GM13977 (cell line): Measurements from ENCODE around the gene PLEKHG4B.
"Not testable (repeated sequence)": the region's sequence is repeated elsewhere in the genome, so short reads cannot be mapped to it uniquely, and the experiment has no call there.

Experiments used
- DNase-seq: peaks from one replicate; pipeline ENCODE4 v3.0.0; 2012; ENCODE audit warnings: low spot score
- in situ Hi-C: fragments of 300-500 bp; cut with MboI; formaldehyde crosslinking; loops from one replicate; pipeline ENCODE4 v1.12.0; 2022; ENCODE audit warnings: low sequenced_read_pairs, low pct_unique_long_range_greater_than_20kb, mixed read lengths, inconsistent platforms; ENCODE audit not compliant: unreplicated experiment
- TF ChIP-seq, protein P1 (sequence below): IDR thresholded peaks from 2 replicates; pipeline ENCODE4 v1.5.1; 2012; ENCODE audit warnings: mild to moderate bottlenecking, control low read depth; ENCODE audit not compliant: insufficient read depth; ENCODE audit errors: extremely low read depth, missing control alignments

Gene PLEKHG4B

DNA sequence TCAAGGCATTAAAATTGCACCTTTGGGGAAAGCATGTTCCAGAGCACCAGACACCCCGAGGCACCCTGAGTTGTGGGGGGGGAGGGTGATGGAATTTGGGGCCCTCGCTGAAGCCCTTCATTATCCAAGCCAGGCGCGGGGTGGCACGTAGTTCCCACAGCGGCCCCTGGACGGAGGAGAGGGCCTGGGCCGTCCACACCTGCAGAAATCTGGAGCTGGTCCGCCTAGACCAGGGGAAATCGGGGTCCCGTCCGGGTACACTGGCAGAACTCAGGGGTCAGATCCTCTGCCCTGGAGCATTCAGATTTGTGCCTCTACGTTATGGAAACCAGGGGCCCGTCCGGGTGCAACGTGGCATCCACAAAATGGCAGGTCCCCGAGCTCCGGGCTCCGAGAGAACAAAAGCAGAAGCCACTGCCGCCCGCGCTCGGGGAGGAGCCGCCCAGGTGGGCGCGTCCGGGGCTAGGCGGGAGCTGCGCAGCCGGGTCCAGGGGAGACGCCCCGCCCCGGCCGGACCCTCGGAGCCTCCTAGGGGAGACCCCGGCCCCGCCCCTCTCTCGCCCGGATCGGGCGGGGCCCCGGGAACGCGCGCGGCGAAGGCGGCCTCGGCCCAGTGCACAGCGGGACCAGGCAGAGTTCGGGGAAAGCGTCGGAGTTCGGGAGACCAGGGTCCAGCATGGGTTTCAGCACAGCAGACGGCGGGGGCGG is at the start of gene PLEKHG4B:
Gene PLEKHG4B (plus strand): TSS at position 613 of the 708 bp plus-strand sequence. CDS start 64 bp downstream, at position 677.
- DNase-seq = peak; percentile 60
- TF ChIP-seq, protein P1, sequence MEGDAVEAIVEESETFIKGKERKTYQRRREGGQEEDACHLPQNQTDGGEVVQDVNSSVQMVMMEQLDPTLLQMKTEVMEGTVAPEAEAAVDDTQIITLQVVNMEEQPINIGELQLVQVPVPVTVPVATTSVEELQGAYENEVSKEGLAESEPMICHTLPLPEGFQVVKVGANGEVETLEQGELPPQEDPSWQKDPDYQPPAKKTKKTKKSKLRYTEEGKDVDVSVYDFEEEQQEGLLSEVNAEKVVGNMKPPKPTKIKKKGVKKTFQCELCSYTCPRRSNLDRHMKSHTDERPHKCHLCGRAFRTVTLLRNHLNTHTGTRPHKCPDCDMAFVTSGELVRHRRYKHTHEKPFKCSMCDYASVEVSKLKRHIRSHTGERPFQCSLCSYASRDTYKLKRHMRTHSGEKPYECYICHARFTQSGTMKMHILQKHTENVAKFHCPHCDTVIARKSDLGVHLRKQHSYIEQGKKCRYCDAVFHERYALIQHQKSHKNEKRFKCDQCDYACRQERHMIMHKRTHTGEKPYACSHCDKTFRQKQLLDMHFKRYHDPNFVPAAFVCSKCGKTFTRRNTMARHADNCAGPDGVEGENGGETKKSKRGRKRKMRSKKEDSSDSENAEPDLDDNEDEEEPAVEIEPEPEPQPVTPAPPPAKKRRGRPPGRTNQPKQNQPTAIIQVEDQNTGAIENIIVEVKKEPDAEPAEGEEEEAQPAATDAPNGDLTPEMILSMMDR = no peak

GRCh38 chr5:42250-42649 is 49.7 kb upstream of the PLEKHG4B start:
- no peak for DNase-seq
- TF ChIP-seq, protein P1 = peak; percentile 28
- in situ Hi-C loops = no loop called here

More for the DNA sequence above, at the start of gene PLEKHG4B:
- in situ Hi-C loops = no loop called here

- in situ Hi-C loops = no loop called here
- DNase-seq = no peak
- TF ChIP-seq, protein P1 = no peak
These were observed 43.8 kb upstream of the PLEKHG4B start for GRCh38 chr5:48192-48591.

DNA sequence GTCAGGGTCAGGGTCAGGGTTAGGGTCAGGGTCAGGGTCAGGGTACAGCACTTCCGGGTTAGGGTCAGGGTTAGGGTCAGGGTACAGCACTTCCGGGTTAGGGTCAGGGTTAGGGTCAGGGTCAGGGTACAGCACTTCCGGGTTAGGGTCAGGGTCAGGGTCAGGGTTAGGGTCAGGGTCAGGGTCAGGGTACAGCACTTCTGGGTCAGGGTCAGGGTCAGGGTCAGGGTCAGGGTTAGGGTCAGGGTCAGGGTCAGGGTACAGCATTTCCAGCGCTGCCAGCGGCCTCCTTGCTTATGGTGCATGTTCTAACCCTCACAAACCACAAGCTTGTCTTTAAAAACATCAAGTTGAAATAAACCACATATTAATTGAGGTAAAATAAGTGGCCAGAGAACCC is 42.4 kb upstream of the PLEKHG4B start:
- peak; percentile 6 for DNase-seq
- in situ Hi-C loops = not testable (repeated sequence)

- peak; percentile 16 for DNase-seq
- in situ Hi-C loops = no loop called here
- TF ChIP-seq, protein P1 = no peak
These were observed 41.9 kb upstream of the PLEKHG4B start for GRCh38 chr5:49953-50544.

DNA sequence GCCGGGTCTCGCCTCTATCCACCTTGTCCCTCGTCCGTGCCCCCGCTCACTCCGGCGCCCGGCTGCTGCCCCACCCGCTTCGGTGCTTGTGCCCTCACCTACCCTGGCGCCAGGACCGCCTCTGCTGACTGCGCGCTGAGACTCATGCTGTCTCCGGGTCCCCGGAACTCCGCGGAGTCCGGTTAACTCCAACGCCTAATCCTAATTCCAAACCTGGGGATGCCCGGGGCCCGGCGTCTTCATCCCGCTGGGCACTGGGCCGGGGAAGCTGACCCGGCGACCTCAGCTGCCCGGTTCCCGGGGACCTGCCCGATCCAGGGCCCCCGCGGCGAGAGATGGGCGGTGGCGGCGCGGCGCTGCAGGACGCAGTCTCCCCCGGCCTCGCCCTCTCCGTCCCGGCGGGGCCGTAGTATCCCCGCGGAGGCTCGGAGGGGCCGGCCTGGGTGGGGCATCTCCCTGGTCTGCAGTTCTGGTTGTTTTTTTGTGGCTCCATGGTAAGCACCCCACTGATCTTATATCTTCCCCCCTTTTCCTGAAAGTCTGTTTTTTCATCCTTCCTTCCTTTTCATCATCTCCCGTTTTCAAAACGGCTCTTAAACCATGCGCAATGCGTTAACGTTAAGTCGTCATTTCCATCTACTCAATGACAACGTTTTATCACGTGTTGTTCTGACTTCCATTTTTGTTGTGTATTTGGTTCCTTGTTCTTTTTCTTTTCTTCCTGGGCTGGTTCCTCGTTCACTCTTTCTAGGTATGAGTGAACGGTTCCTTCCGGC is 41.1 kb upstream of the PLEKHG4B start:
- peak; percentile 14 for DNase-seq
- in situ Hi-C loops = no loop called here
- TF ChIP-seq, protein P1 = no peak

GRCh38 chr5:51500-51823 is 40.5 kb upstream of the PLEKHG4B start:
- DNase-seq = peak; percentile 8
- in situ Hi-C loops = no loop called here
- TF ChIP-seq, protein P1 = no peak
